Neuron (in vitro differentiated cells): Measurements from ENCODE around the gene NOTCH1.

Source experiments
- H2AFZ ChIP-seq: one replicate; pipeline ENCODE4 v1.6.1; 2013; ENCODE audit warnings: low read depth, mild to moderate bottlenecking, inconsistent platforms, low read length, moderate library complexity
- H3K27me3 ChIP-seq: one replicate; pipeline ENCODE4 v1.6.1; 2013; ENCODE audit warnings: low read length; ENCODE audit not compliant: insufficient read depth
- H3K36me3 ChIP-seq: one replicate; pipeline ENCODE4 v1.6.1; 2013; ENCODE audit warnings: low read length; ENCODE audit not compliant: insufficient read depth
- H3K4me1 ChIP-seq: one replicate; pipeline ENCODE4 v1.6.1; 2013; ENCODE audit warnings: low read length; ENCODE audit not compliant: insufficient read depth
- H3K4me3 ChIP-seq: 2 replicates; pipeline ENCODE4 v1.5.1; 2013; ENCODE audit warnings: mild to moderate bottlenecking, low read length, moderate library complexity
- H3K9me3 ChIP-seq: one replicate; pipeline ENCODE4 v1.6.1; 2013; ENCODE audit warnings: low read length

The NOTCH1 gene

DNA sequence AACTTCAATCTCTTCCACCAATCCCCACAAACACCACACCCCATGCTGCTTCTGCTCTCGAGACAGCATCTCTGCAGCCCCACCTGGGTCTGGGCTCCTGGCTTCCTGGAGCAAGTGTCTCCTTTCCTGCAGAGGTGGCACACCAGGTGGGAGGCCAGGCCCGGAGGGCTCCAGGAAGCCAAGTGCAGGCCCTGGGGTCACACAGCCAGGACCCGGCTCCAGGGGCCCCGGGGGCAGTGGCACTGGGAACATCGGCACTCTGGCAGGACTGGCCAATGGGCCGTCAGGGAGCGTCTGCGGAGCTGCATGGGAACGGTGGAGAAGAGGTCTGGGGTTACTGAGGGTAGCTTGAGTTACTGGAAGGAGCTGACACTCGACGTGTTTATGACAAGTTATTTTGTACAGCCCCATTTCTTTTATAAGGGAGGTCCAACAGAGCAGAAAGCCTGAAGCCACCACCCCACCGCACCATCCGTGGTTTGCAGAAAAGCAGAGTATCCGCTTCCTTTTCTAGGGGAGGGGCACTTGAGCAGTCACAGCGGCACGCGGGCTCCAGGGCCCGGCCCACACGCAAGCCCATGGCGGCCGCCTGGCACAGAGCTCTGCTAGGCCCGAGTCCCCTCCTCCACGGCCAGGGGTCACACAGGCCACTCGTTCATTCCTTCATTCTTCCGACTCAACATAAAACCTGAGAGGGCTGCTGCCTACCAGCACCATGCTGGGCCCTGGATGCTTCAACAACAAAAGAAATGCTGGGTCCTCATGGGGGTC, 91.6 kb downstream of the NOTCH1 start:
- Histone ChIP-seq H3K27me3 (no peaks in the 10 kb centered on the region), H2AFZ (no peak overlapping the region), H3K36me3 (peaks cover 83% of the 10 kb centered on the region), H3K9me3 (no peaks in the 10 kb centered on the region), H3K4me3 (no peak overlapping the region), H3K4me1 (no peaks in the 10 kb centered on the region)

DNA sequence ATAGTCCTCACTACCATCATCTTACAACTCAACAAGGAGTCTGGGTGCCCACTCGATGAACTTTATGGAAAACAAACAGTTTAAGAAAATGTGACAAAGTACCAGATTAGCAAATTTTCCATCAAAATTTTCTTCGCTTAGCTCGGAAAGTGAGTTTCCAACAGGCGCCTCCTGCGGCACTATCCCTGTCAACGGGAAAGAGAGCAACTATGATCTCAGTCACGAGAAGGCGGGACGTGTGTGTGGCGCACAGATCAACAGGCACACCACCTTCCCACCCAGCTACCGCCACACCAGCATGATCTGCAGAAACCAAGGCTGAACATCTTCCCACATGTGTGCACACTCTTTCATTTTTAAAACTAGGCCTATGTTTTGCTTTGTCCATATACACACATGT, 92.5 kb downstream of the NOTCH1 start:
- H3K4me1 ChIP-seq = no peaks in the 10 kb centered on the region
- H2AFZ ChIP-seq = no peak overlapping the region
- H3K4me3 ChIP-seq = no peak overlapping the region
- peaks cover 83% of the 10 kb centered on the region for H3K36me3 ChIP-seq
- no peaks in the 10 kb centered on the region for H3K9me3 ChIP-seq
- no peaks in the 10 kb centered on the region for H3K27me3 ChIP-seq

DNA sequence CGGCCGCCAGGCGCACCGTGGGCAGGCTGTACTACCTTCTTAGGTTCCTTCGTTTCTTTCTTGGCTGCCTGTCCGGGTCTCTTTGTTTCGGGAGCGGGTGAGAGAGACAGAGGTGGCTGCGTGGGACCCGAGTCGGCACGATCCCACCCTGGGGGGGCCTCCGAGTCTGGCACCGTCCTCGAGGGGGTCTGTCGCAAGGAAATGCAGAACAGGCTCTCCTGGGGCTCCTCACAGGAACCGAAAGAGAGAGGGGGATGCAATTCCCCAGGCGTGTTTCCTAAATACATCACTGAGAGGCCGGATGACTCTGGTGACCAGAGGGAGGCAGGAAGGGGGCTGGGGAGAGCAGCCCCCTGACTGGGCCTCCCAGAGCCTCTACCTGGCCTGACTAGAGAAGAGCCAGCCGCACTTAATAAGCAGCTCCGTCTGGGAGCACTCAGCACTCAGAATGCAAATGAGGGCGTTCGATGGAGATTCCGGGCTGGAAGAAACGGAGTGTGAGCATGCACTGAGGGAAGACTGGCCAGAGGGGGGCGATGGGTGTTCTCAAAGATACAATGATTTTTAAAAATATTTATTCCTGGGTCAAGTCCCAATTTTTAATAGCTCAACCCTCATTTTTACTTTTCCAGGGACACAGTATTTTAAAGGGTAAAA, 94.5 kb downstream of the NOTCH1 start:
- Histone ChIP-seq H3K4me1 (no peaks in the 10 kb centered on the region), H3K4me3 (no peak overlapping the region), H2AFZ (no peak overlapping the region), H3K27me3 (no peaks in the 10 kb centered on the region), H3K36me3 (peaks cover 87% of the 10 kb centered on the region), H3K9me3 (no peaks in the 10 kb centered on the region)

- Histone ChIP-seq H3K4me1 (no peaks in the 10 kb centered on the region), H3K4me3 (no peak overlapping the region), H3K36me3 (peaks cover 83% of the 10 kb centered on the region), H3K9me3 (no peaks in the 10 kb centered on the region), H3K27me3 (no peaks in the 10 kb centered on the region), H2AFZ (no peak overlapping the region)
Measured at GRCh38 chr9:136448655-136449054, 97.2 kb downstream of the NOTCH1 start.

DNA sequence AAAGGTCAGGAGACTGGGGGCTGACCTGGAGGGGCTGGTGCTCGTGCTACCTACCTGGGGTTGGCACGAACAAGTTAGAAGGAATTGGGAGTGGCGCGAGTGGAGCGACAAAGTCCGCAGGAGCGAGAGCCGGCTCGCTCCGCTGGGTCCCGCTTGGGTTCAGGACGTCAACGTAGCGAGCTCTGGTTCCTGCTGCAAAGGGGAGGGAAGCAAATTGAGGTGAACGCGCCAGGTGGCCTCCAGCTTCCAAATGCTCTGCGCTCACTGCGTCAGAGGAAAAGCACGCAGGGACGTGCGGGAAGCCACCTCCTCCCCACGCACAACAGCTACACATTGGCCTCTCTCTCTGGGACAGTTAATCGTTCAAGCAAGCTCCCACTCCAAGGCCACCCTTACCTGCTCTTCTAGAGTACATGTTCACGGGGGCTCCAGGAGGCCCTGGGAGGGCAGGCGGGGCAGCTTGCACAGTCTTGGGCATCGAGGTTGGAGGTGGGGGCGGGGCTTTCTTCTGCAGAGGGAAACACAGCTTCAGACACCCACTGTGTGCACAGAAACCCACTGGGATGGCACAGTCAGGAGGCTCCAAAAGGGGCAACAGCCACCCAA, 98.6 kb downstream of the NOTCH1 start:
- Histone ChIP-seq H3K4me3 (no peak overlapping the region), H2AFZ (no peak overlapping the region), H3K36me3 (peaks cover 89% of the 10 kb centered on the region), H3K4me1 (no peaks in the 10 kb centered on the region), H3K27me3 (no peaks in the 10 kb centered on the region), H3K9me3 (no peaks in the 10 kb centered on the region)

- Histone ChIP-seq H3K36me3 (peaks cover 88% of the 10 kb centered on the region), H3K27me3 (no peaks in the 10 kb centered on the region), H2AFZ (no peak overlapping the region), H3K4me1 (no peaks in the 10 kb centered on the region), H3K9me3 (no peaks in the 10 kb centered on the region), H3K4me3 (no peak overlapping the region)
Measured at GRCh38 chr9:136445799-136446198, 100.0 kb downstream of the NOTCH1 start.
